ENCODE data around the gene NHEJ1.

GRCh38 chr2:219087848-219088247, 72.8 kb downstream of the NHEJ1 start:
- TF ChIP-seq CTCF (optimal IDR thresholded peaks at IDR 0.05 in 1 of 3, IDR thresholded peaks at IDR 0.05 in 1 of 3, conservative IDR thresholded peaks at IDR 0.05 in 1 of 3; ENCODE audit: extremely low read depth in 1 of 3, insufficient read depth in 2 of 3, low read length in 3 of 3), result no peak
- no peak for TF ChIP-seq EZH2 (IDR thresholded peaks at IDR 0.05; ENCODE audit: low read length)
